HL-60 (cell line): ENCODE data around the gene PALLD.

Experiments used
- DNase-seq, 2 experiments: peaks; one replicate each; pipeline ENCODE4 v3.0.0-alpha.2; 2010 to 2020; ENCODE audit warnings: low read depth in 1 of 2, low spot score in 1 of 2
- H3K27ac ChIP-seq: fragments of 250-450 bp; sonication (Bioruptor Pico); replicated peaks from 2 replicates; pipeline ENCODE4 v1.5.1; 2020; ENCODE audit warnings: mild to moderate bottlenecking, moderate library complexity
- H3K27me3 ChIP-seq: fragments of 250-450 bp; sonication (Bioruptor Pico); 2 replicates; pipeline ENCODE4 v1.5.1; 2021; ENCODE audit warnings: mild to moderate bottlenecking, moderate library complexity; ENCODE audit not compliant: insufficient read depth, poor library complexity, severe bottlenecking
- H3K4me3 ChIP-seq: replicated peaks from 2 replicates; pipeline ENCODE4 v1.5.1; 2011; ENCODE audit warnings: mild to moderate bottlenecking, control low read depth, low read length; ENCODE audit not compliant: insufficient read depth
- GABPA ChIP-seq: IDR thresholded peaks from 2 replicates; pipeline ENCODE4 v1.6.1; 2012; ENCODE audit warnings: low read depth
- POLR2AphosphoS5 ChIP-seq: IDR thresholded peaks from 2 replicates; pipeline ENCODE4 v1.6.1; 2012; ENCODE audit warnings: low read depth
- SPI1 ChIP-seq: IDR thresholded peaks from 2 replicates; pipeline ENCODE4 v1.6.1; 2012; ENCODE audit warnings: low read depth, mild to moderate bottlenecking, borderline replicate concordance
- TF ChIP-seq, protein P1 (sequence below): IDR thresholded peaks from one replicate; pipeline ENCODE4 v1.5.1; 2011; ENCODE audit warnings: low read length, control low read depth, inconsistent platforms; ENCODE audit not compliant: insufficient read depth
- TF ChIP-seq, protein P2 (sequence below): IDR thresholded peaks from 2 replicates; pipeline ENCODE4 v1.6.1; 2012; ENCODE audit warnings: low read depth; ENCODE audit not compliant: insufficient replicate concordance

Gene PALLD

DNA sequence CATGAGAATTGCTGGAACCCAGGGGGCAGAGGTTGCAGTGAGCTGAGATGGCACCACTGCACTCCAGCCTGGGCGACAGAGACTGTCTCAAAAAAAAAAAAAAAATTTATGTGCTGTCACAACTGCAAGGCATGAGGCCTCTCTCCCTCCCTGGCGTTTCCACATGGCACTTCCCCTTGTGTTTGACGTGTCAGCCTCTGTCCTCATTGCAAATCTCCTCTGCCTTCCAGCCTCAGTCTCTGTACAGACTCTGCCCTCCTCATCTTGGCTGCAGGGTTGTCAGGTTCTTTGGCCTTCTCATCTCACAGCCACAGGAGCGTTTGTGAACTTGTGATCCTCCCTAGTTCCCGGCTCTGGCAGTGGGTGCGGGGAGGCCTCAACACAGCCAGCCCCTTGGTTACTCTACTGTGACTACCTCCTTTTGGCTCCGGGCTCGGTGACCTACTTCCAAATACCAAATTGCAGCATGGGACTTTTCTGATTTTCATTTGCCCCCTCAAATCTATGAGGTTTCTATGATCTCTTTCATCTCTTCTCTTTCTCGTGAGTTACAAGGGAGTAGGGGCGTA, 263.2 kb downstream of the PALLD start:
- Histone ChIP-seq H3K27ac (no peak overlapping the region), H3K4me3 (no peak overlapping the region), H3K27me3 (no peaks in the 10 kb centered on the region)
- TF ChIP-seq SPI1: peak; percentile 66; the same call in 1 of the 2 replicates
- TF ChIP-seq, protein P1, sequence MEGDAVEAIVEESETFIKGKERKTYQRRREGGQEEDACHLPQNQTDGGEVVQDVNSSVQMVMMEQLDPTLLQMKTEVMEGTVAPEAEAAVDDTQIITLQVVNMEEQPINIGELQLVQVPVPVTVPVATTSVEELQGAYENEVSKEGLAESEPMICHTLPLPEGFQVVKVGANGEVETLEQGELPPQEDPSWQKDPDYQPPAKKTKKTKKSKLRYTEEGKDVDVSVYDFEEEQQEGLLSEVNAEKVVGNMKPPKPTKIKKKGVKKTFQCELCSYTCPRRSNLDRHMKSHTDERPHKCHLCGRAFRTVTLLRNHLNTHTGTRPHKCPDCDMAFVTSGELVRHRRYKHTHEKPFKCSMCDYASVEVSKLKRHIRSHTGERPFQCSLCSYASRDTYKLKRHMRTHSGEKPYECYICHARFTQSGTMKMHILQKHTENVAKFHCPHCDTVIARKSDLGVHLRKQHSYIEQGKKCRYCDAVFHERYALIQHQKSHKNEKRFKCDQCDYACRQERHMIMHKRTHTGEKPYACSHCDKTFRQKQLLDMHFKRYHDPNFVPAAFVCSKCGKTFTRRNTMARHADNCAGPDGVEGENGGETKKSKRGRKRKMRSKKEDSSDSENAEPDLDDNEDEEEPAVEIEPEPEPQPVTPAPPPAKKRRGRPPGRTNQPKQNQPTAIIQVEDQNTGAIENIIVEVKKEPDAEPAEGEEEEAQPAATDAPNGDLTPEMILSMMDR: no peak
- DNase-seq: peak; percentile 0 to 53

DNA sequence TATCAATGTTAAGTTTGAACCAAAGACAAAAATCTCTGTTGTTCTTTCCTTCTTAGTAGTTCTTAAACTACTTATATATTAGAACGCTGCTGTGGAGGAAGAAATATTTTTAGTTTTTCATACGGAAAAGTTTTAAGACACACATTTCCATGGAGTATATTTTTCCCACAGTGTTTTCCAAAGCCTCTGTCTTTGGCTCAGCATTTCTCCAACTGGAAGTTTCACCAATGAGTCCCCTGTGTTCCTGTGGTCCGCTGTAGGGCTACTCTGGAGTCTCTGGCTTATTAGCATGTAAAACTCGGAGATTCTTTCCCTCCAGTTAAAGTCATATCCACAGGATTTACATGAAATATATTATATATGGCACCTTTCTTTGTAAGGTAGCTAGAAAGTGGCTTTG, 264.2 kb downstream of the PALLD start:
- Histone ChIP-seq H3K27me3 (no peaks in the 10 kb centered on the region), H3K4me3 (no peak overlapping the region), H3K27ac (no peak overlapping the region)
- no peak for DNase-seq
- TF ChIP-seq, protein P2, sequence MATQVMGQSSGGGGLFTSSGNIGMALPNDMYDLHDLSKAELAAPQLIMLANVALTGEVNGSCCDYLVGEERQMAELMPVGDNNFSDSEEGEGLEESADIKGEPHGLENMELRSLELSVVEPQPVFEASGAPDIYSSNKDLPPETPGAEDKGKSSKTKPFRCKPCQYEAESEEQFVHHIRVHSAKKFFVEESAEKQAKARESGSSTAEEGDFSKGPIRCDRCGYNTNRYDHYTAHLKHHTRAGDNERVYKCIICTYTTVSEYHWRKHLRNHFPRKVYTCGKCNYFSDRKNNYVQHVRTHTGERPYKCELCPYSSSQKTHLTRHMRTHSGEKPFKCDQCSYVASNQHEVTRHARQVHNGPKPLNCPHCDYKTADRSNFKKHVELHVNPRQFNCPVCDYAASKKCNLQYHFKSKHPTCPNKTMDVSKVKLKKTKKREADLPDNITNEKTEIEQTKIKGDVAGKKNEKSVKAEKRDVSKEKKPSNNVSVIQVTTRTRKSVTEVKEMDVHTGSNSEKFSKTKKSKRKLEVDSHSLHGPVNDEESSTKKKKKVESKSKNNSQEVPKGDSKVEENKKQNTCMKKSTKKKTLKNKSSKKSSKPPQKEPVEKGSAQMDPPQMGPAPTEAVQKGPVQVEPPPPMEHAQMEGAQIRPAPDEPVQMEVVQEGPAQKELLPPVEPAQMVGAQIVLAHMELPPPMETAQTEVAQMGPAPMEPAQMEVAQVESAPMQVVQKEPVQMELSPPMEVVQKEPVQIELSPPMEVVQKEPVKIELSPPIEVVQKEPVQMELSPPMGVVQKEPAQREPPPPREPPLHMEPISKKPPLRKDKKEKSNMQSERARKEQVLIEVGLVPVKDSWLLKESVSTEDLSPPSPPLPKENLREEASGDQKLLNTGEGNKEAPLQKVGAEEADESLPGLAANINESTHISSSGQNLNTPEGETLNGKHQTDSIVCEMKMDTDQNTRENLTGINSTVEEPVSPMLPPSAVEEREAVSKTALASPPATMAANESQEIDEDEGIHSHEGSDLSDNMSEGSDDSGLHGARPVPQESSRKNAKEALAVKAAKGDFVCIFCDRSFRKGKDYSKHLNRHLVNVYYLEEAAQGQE: no peak
- no peak for TF ChIP-seq GABPA
- TF ChIP-seq, protein P1: no peak
- no peak for TF ChIP-seq POLR2AphosphoS5
- TF ChIP-seq SPI1: no peak

DNA sequence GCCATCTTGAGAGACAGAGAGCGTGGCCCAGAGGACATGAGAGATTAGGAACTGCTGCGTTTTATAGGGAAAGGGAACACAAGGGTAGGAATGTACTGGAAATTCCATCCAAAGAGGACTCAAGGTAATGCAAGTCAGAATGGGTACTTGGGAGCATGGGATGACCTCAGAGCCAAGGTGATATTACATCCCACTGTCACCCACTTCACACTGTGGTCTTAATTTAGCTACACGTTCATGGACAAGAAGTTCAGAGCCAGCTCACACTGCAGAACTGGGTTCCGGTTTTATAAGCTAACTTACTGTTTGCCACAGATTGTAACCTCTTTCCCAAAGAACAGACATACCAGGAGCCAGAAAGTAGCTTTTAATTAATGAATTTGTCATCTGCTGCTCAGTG, 268.5 kb downstream of the PALLD start:
- no peak overlapping the region for H3K4me3 ChIP-seq
- TF ChIP-seq GABPA (no peak), SPI1 (no peak), POLR2AphosphoS5 (no peak)
- TF ChIP-seq, protein P1: no peak
- TF ChIP-seq, protein P2: no peak
- H3K27me3 ChIP-seq: no peaks in the 10 kb centered on the region
- H3K27ac ChIP-seq: no peak overlapping the region
- no peak for DNase-seq

DNA sequence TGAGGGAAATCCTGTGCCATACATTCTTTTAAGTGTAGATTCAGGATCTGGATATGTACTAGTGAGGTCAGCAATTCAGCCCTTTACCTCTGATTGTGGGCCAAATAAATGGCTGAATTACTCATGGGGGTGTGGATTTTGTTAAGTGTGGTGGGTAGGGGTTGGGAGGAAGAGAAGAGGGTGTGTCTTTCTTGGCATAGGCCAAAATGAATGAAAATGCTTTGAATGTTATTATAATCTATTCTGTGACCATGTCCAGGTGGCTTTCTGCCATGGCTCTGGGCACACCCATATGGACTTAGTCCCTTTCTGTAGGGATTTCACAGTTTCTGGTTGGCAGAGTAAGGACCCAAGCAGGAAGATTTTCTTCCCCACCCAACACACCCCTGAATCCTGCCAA, 268.9 kb downstream of the PALLD start:
- no peak for DNase-seq
- Histone ChIP-seq H3K27me3 (no peaks in the 10 kb centered on the region), H3K27ac (no peak overlapping the region), H3K4me3 (no peak overlapping the region)
- TF ChIP-seq, protein P2: no peak
- TF ChIP-seq GABPA (no peak), SPI1 (no peak), POLR2AphosphoS5 (no peak)
- TF ChIP-seq, protein P1: no peak
